DOHH2 (cell line): ENCODE results near the gene PDXK.

Experiments used
- CTCF ChIP-seq: fragments of 200-600 bp; sonication (generic); IDR thresholded peaks from one replicate; pipeline ENCODE4 v1.5.1; 2014; ENCODE audit warnings: antibody characterized with exemption, mild to moderate bottlenecking, low read depth, low read length; ENCODE audit not compliant: poor library complexity, severe bottlenecking
- EZH2phosphoT487 ChIP-seq: fragments of 200-600 bp; sonication (generic); IDR thresholded peaks from 2 replicates; pipeline ENCODE4 v1.6.1; 2017; ENCODE audit warnings: borderline replicate concordance, mild to moderate bottlenecking, antibody characterized with exemption, low read length, moderate library complexity, mixed read lengths

GRCh38 chr21:43808832-43809251 is 89.9 kb downstream of the PDXK start:
- TF ChIP-seq CTCF (no peak), EZH2phosphoT487 (no peak)
